Hepatocyte (in vitro differentiated cells): ENCODE data around the gene UBXN2A.

Experiments used
- CTCF ChIP-seq: fragments of 200-600 bp; sonication (generic); IDR thresholded peaks from 2 replicates; pipeline ENCODE4 v1.5.1; 2016; ENCODE audit warnings: antibody characterized with exemption, mild to moderate bottlenecking; ENCODE audit not compliant: poor library complexity
- EZH2 ChIP-seq: fragments of 200-600 bp; sonication (generic); IDR thresholded peaks from 2 replicates; pipeline ENCODE4 v1.6.1; 2016; ENCODE audit warnings: antibody characterized with exemption, mild to moderate bottlenecking, borderline replicate concordance
- EZH2phosphoT487 ChIP-seq: fragments of 200-600 bp; sonication (generic); IDR thresholded peaks from one replicate; pipeline ENCODE4 v1.6.1; 2018; ENCODE audit warnings: antibody characterized with exemption, mild to moderate bottlenecking, low read depth, moderate library complexity; ENCODE audit not compliant: unreplicated experiment, severe bottlenecking

- no peak for TF ChIP-seq CTCF
- no peak for TF ChIP-seq EZH2phosphoT487
- TF ChIP-seq EZH2 = no peak
Measured at GRCh38 chr2:23904215-23904614, 36.0 kb upstream of the UBXN2A start.
